GM06990 (cell line): ENCODE results near the gene SLC7A8.

ENCODE experiments used
- DNase-seq: peaks from one replicate; pipeline ENCODE4 v3.0.0-alpha.2; 2011; ENCODE audit not compliant: insufficient read length; ENCODE audit errors: extremely low read depth
- H3K27me3 ChIP-seq: replicated peaks from 2 replicates; pipeline ENCODE4 v1.6.0; 2011; ENCODE audit warnings: low read length; ENCODE audit not compliant: control insufficient read depth, insufficient read depth
- H3K36me3 ChIP-seq: 2 replicates; pipeline ENCODE4 v1.5.1; 2011; ENCODE audit warnings: low read length; ENCODE audit not compliant: control insufficient read depth, insufficient read depth
- H3K4me3 ChIP-seq: replicated peaks from 2 replicates; pipeline ENCODE4 v1.5.1; 2011; ENCODE audit warnings: low read depth, mild to moderate bottlenecking, control low read depth, low read length
- CTCF ChIP-seq: IDR thresholded peaks from 2 replicates; pipeline ENCODE4 v1.5.1; 2011; ENCODE audit warnings: low read length, control low read depth, mild to moderate bottlenecking, inconsistent platforms; ENCODE audit not compliant: insufficient read depth, poor library complexity, severe bottlenecking

SLC7A8 gene

GRCh38 chr14:23137192-23137812 lies 46.2 kb downstream of the SLC7A8 start:
- TF ChIP-seq CTCF, result no peak
- no peaks in the 10 kb centered on the region for H3K36me3 ChIP-seq
- H3K27me3 ChIP-seq, result 0 out of 2 replicates have a peak, but pooled peaks cover 3% of the 10 kb centered on the region
- no peak overlapping the region for H3K4me3 ChIP-seq
- DNase-seq, result no peak

- H3K4me3 ChIP-seq, result no peak overlapping the region
- no peaks in the 10 kb centered on the region for H3K36me3 ChIP-seq
- no peak for DNase-seq
- no peak for TF ChIP-seq CTCF
- H3K27me3 ChIP-seq, result 0 out of 2 replicates have a peak, but pooled peaks cover 3% of the 10 kb centered on the region
Measured at GRCh38 chr14:23136566-23137133, 46.8 kb downstream of the SLC7A8 start.

GRCh38 chr14:23132970-23133369 lies 50.5 kb downstream of the SLC7A8 start:
- DNase-seq, result no peak
- H3K4me3 ChIP-seq, result no peak overlapping the region
- no peaks in the 10 kb centered on the region; the same call in 1 of the 2 replicates for H3K27me3 ChIP-seq
- TF ChIP-seq CTCF, result no peak
- H3K36me3 ChIP-seq, result no peaks in the 10 kb centered on the region

GRCh38 chr14:23131482-23131881 lies 52.0 kb downstream of the SLC7A8 start:
- no peak for TF ChIP-seq CTCF
- no peaks in the 10 kb centered on the region for H3K36me3 ChIP-seq

GRCh38 chr14:23130871-23131270 lies 52.6 kb downstream of the SLC7A8 start:
- no peaks in the 10 kb centered on the region for H3K36me3 ChIP-seq
- H3K27me3 ChIP-seq, result no peaks in the 10 kb centered on the region; the same call in 1 of the 2 replicates
- no peak overlapping the region for H3K4me3 ChIP-seq
- no peak for TF ChIP-seq CTCF
- DNase-seq, result no peak

More at GRCh38 chr14:23131482-23131881, 52.0 kb downstream of the SLC7A8 start:
- no peak overlapping the region for H3K4me3 ChIP-seq
- H3K27me3 ChIP-seq, result no peaks in the 10 kb centered on the region; the same call in 1 of the 2 replicates
- DNase-seq, result no peak
